K562 (cell line): ENCODE measurements around the gene KRT77. TPM values are rescaled to one million over a fixed set of nuclear protein-coding genes. Genes with fewer than 3 reads are reported as not detected.
A peak's percentile ranks its signal among the peaks of the same experiment; 100 is the strongest.

Experiments
- ATAC-seq: fragments of 200-7000 bp; cut with Tn5 transposase; 3 replicates; pipeline ENCODE4 v1.9.1; 2020; ENCODE audit warnings: moderate library complexity
- BruUV-seq: library from RNA; stranded (reverse); fragments of 400-500 nt; replicated peaks from 2 replicates; lab custom pipeline; 2021; lab: Mats Ljungman, UMichigan
- CTCF ChIA-PET: fragments of 300-600 bp; formaldehyde crosslinking; extraction: SDS; loops from one replicate; lab custom pipeline; 2021; ENCODE audit warnings: low intra/inter-chr PET ratio; lab: Yijun Ruan, JAX
- POLR2A ChIA-PET: fragments of 300-600, 350-650 bp; sonication (Branson Sonifier 250); formaldehyde crosslinking; extraction: SDS; loops from one replicate; lab custom pipeline; 2021; ENCODE audit warnings: antibody characterized with exemption, inconsistent platforms; lab: Yijun Ruan, JAX
- DNase-seq, 4 experiments: peaks; one replicate each; pipeline versions ENCODE4 v3.0.0 to v3.0.0-alpha.2; 2011 to 2018; ENCODE audit warnings: low spot score in 3 of 4, mixed read lengths in 3 of 4; ENCODE audit errors: extremely low read depth in 1 of 4
- FAIRE-seq: peaks from 2 replicates; lab custom pipeline; 2011; peaks lifted over from hg19 to GRCh38; lab: Jason Lieb, UNC
- H2AFZ ChIP-seq: 2 replicates; pipeline ENCODE4 v1.6.0; 2011; ENCODE audit warnings: low read depth, low read length, control low read depth, inconsistent platforms
- H3K27ac ChIP-seq: fragments of 200-600 bp; 3 replicates; pipeline ENCODE4 v1.8.0; 2011; ENCODE audit warnings: low read depth, mild to moderate bottlenecking, control low read depth, inconsistent platforms, low read length, moderate library complexity, mixed read lengths; ENCODE audit errors: extremely low read depth
- H3K27me3 ChIP-seq, 2 experiments: fragments of 300-600 bp in 1 of 2; 2 replicates in 1 of 2; 3 replicates in 1 of 2; pipeline versions ENCODE4 v1.6.0 to v1.8.0; 2011; ENCODE audit warnings: inconsistent platforms in 2 of 2, low read length in 2 of 2, mild to moderate bottlenecking in 1 of 2, mixed read lengths in 1 of 2, moderate library complexity in 1 of 2; ENCODE audit not compliant: control insufficient read depth in 2 of 2, insufficient read depth in 2 of 2
- H3K36me3 ChIP-seq: fragments of 300-600 bp; 3 replicates; pipeline ENCODE4 v1.8.0; 2011; ENCODE audit warnings: mild to moderate bottlenecking, low read length, inconsistent platforms; ENCODE audit not compliant: control insufficient read depth, insufficient read depth
- H3K4me1 ChIP-seq, 2 experiments: fragments of 200-600 bp in 1 of 2; replicated peaks in 1 of 2; 2 replicates in 1 of 2; 3 replicates in 1 of 2; pipeline versions ENCODE4 v1.5.1 to v1.8.0; 2011; ENCODE audit warnings: inconsistent platforms in 2 of 2, low read length in 2 of 2, mild to moderate bottlenecking in 1 of 2, mixed read lengths in 1 of 2, moderate library complexity in 1 of 2; ENCODE audit not compliant: control insufficient read depth in 2 of 2, insufficient read depth in 2 of 2
- H3K4me2 ChIP-seq: 2 replicates; pipeline ENCODE4 v1.6.1; 2011; ENCODE audit warnings: low read length, control low read depth, inconsistent platforms, mixed read lengths; ENCODE audit not compliant: insufficient read depth
- H3K4me3 ChIP-seq: fragments of 200-600 bp; sonication (generic), shearing (Covaris generic); 2 replicates; pipeline ENCODE4 v1.5.1; 2016; ENCODE audit warnings: control low read depth, inconsistent platforms
- H3K79me2 ChIP-seq: fragments of 200-600 bp; 3 replicates; pipeline ENCODE4 v1.8.0; 2011; ENCODE audit warnings: low read length, inconsistent platforms; ENCODE audit not compliant: control insufficient read depth, insufficient read depth
- H3K9ac ChIP-seq, 2 experiments: 2 replicates each; pipeline versions ENCODE4 v1.6.0 to v1.6.1; 2011; ENCODE audit warnings: low read depth in 2 of 2, low read length in 2 of 2, control low read depth in 1 of 2, inconsistent platforms in 1 of 2, mild to moderate bottlenecking in 1 of 2, mixed read lengths in 1 of 2; ENCODE audit not compliant: insufficient read depth in 1 of 2
- H3K9me1 ChIP-seq: one replicate; pipeline ENCODE4 v1.6.0; 2011; ENCODE audit warnings: inconsistent platforms, mild to moderate bottlenecking, low read length, moderate library complexity; ENCODE audit not compliant: control insufficient read depth, insufficient read depth
- H3K9me3 ChIP-seq: replicated peaks from 2 replicates; pipeline ENCODE4 v1.5.1; 2011; ENCODE audit warnings: low read depth, low read length, inconsistent platforms; ENCODE audit not compliant: control insufficient read depth, insufficient read depth
- H4K20me1 ChIP-seq: replicated peaks from 2 replicates; pipeline ENCODE4 v1.6.1; 2011; ENCODE audit warnings: low read length, inconsistent platforms, mixed read lengths; ENCODE audit not compliant: control insufficient read depth, insufficient read depth
- SAFB ChIP-seq: fragments of 200-400 bp; formaldehyde crosslinking; IDR thresholded peaks from 2 replicates; pipeline ENCODE4 v1.6.1; 2017; ENCODE audit warnings: low read depth, low read length, borderline replicate concordance
- ZNF316 ChIP-seq: fragments of 450-650 bp; IDR thresholded peaks from 2 replicates; pipeline ENCODE4 v1.6.1; 2016
- ZNF695 ChIP-seq: fragments of 450-650 bp; formaldehyde crosslinking; IDR thresholded peaks from 2 replicates; pipeline ENCODE4 v1.4.0; 2020; ENCODE audit warnings: mild to moderate bottlenecking, moderate library complexity
- WGBS: fragments of 100-300 bp; shearing (Covaris generic); methylation state at CpG from one replicate; pipeline ENCODE4 v1.1.6; 2016; ENCODE audit warnings: low coverage, mixed read lengths; ENCODE audit not compliant: insufficient coverage; ENCODE audit errors: missing lambda C conversion rate; 5-methylcytosine and 5-hydroxymethylcytosine counted together
- in situ Hi-C: fragments of 300-500 bp; cut with MboI; formaldehyde crosslinking; loops from 4 replicates; pipeline ENCODE4 v1.15.0; 2018; ENCODE audit warnings: inconsistent platforms, mixed read lengths
- intact Hi-C: fragments of 100-400 bp; cut with micrococcal nuclease; formaldehyde crosslinking; loops from 2 replicates; pipeline ENCODE4 v1.14.2; 2022
- polyA plus RNA-seq, 8 experiments: library from polyadenylated mRNA; depleted of rRNA in 4 of 8; stranded (reverse) in 5 of 8; unstranded in 3 of 8; fragments of >200 nt; fragmentation: Nextera tagmentation in 2 of 8; fragmentation: Illumina TruSeq in 1 of 8; extraction: Ambion mirVana in 2 of 8; extraction: Trizol in 1 of 8; gene quantifications; 2 replicates each; pipeline versions ENCODE4 v1.2.1 to v1.2.3, GENCODE V29; 2011 to 2014; ENCODE audit warnings: inconsistent platforms in 1 of 8, missing spikeins in 1 of 8
- total RNA-seq, 7 experiments: library from RNA; depleted of rRNA in 6 of 7; stranded (reverse); fragments of >200 nt in 6 of 7; fragmentation: Illumina TruSeq in 2 of 7; extraction: Trizol in 2 of 7; gene quantifications; 2 replicates each; pipeline versions ENCODE4 v1.2.1 to v1.2.3, GENCODE V29; 2011 to 2021; ENCODE audit warnings: low replicate concordance in 1 of 7
- TF ChIP-seq, protein P1 (sequence below): fragments of 450-650 bp; formaldehyde crosslinking; IDR thresholded peaks from 2 replicates; pipeline ENCODE4 v1.4.0; 2022; ENCODE audit warnings: missing genetic modification characterization
- TF ChIP-seq, protein P2 (sequence below): fragments of 250-450 bp; sonication (Bioruptor Pico); IDR thresholded peaks from 2 replicates; pipeline ENCODE4 v1.4.0; 2020; ENCODE audit warnings: mild to moderate bottlenecking, moderate library complexity
- TF ChIP-seq, protein P3 (sequence below): fragments of 450-650 bp; formaldehyde crosslinking; IDR thresholded peaks from 2 replicates; pipeline ENCODE4 v1.4.0; 2020; ENCODE audit warnings: mild to moderate bottlenecking, moderate library complexity

Gene KRT77
- total and polyA plus RNA-seq, 9 of the 15 experiments (the other 6 are each of a cell fraction or from before 2014, with no cell fraction given) = not detected

DNA sequence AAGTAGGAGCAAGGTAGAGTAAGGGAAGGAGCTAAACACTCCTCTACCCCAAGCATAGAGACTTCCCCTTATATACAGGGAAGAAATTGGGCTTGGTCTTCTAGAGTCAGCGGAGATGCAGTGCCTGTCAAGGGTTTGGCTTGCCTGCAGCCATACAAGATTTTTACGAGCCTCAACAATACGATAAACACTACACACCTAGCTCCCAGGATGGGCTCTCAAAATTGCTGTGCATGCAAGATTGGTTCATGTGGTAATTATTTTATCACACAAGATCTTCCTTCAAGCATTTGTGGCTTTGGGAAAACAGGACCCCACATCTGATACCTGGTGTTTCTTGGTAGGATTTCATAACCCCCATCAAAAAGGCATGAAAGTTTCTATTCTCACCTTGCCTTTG is 23.0 kb downstream of the KRT77 start, which contains the start of gene KRT1:
TSS of gene KRT1 (minus strand) at position 45 of the 400 bp plus-strand sequence. CDS start 59 bp downstream, outside the sequence.
- no peak within 1 kb of the TSS for H3K4me3 ChIP-seq
- in situ Hi-C loops (no loop called here), intact Hi-C loops (no loop called here)
- no peak within 1 kb of the TSS for H3K4me2 ChIP-seq
- POLR2A ChIA-PET = interaction anchor here (0.7 to 2.1 kb wide), 5 partner anchors 10 to 65 kb away, joined by 3 to 4 read pairs (median 3); no protein-coding TSS in a partner anchor
- H3K9me1 ChIP-seq = no peaks in the 10 kb centered on the region
- no peak within 1 kb of the TSS for H3K9ac ChIP-seq
- H2AFZ ChIP-seq = no peak within 1 kb of the TSS
- 0% methylated on average over 3 of the region's 3 CpGs for WGBS
- FAIRE-seq (no peak), ATAC-seq (no peak), DNase-seq (no peak)
- no peaks in the 10 kb centered on the region for H3K79me2 ChIP-seq
- no peak within 1 kb of the TSS for H3K27ac ChIP-seq
- BruUV-seq = no TSS peak
- H3K36me3 ChIP-seq = no peaks in the 10 kb centered on the region
- H3K9me3 ChIP-seq = no peaks in the 10 kb centered on the region
- H4K20me1 ChIP-seq = no peaks in the 10 kb centered on the region
- H3K27me3 ChIP-seq = peaks cover 21 to 47% of the 10 kb centered on the region in 2 experiments
- peaks cover 0 to 2% of the 10 kb centered on the region in 2 experiments; a peak in 1 of 5 replicates for H3K4me1 ChIP-seq
- CTCF ChIA-PET = no interaction called here
- no peak for TF ChIP-seq ZNF695 (CRISPR knock-in tag)
- peak; percentile 32; the same call in 1 of the 2 replicates for TF ChIP-seq ZNF316

DNA sequence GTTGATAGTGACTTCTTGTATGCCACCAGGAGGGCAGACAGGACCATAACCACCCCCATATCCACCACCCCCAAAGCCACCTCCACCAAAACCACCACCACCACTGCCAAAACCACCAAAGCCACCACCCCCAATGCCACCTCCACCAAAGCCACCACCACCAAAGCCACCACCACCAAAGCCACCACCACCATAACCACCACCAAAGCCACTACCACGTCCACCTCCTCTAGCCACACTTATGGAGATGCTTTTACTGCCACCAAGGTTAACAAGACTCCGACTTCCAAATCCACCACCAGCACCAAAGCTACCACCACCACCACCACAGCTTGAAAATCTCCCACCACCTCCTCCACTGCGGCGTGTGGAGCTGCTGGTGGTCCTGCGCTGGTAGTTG is 23.4 kb downstream of the KRT77 start:
- Histone ChIP-seq H3K9ac (no peak overlapping the region), H2AFZ (no peak overlapping the region), H3K36me3 (no peaks in the 10 kb centered on the region), H3K4me2 (no peak overlapping the region), H3K9me3 (no peaks in the 10 kb centered on the region), H4K20me1 (no peaks in the 10 kb centered on the region), H3K27me3 (peaks cover 19 to 48% of the 10 kb centered on the region in 2 experiments), H3K4me3 (no peak overlapping the region), H3K27ac (no peak overlapping the region), H3K9me1 (no peaks in the 10 kb centered on the region), H3K79me2 (no peaks in the 10 kb centered on the region), H3K4me1 (peaks cover 0 to 6% of the 10 kb centered on the region in 2 experiments; a peak in 1 of 5 replicates)
- WGBS = 13% methylated on average over 5 of the region's 5 CpGs
- no peak for DNase-seq
- intact Hi-C loops = no loop called here
- CTCF ChIA-PET = no interaction called here
- FAIRE-seq = no peak
- TF ChIP-seq, protein P1, sequence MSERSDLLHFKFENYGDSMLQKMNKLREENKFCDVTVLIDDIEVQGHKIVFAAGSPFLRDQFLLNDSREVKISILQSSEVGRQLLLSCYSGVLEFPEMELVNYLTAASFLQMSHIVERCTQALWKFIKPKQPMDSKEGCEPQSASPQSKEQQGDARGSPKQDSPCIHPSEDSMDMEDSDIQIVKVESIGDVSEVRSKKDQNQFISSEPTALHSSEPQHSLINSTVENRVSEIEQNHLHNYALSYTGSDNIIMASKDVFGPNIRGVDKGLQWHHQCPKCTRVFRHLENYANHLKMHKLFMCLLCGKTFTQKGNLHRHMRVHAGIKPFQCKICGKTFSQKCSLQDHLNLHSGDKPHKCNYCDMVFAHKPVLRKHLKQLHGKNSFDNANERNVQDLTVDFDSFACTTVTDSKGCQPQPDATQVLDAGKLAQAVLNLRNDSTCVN = 0 out of 2 replicates have a peak, but pooled peaks have one; percentile 30
- TF ChIP-seq SAFB = no peak
- TF ChIP-seq, protein P2, sequence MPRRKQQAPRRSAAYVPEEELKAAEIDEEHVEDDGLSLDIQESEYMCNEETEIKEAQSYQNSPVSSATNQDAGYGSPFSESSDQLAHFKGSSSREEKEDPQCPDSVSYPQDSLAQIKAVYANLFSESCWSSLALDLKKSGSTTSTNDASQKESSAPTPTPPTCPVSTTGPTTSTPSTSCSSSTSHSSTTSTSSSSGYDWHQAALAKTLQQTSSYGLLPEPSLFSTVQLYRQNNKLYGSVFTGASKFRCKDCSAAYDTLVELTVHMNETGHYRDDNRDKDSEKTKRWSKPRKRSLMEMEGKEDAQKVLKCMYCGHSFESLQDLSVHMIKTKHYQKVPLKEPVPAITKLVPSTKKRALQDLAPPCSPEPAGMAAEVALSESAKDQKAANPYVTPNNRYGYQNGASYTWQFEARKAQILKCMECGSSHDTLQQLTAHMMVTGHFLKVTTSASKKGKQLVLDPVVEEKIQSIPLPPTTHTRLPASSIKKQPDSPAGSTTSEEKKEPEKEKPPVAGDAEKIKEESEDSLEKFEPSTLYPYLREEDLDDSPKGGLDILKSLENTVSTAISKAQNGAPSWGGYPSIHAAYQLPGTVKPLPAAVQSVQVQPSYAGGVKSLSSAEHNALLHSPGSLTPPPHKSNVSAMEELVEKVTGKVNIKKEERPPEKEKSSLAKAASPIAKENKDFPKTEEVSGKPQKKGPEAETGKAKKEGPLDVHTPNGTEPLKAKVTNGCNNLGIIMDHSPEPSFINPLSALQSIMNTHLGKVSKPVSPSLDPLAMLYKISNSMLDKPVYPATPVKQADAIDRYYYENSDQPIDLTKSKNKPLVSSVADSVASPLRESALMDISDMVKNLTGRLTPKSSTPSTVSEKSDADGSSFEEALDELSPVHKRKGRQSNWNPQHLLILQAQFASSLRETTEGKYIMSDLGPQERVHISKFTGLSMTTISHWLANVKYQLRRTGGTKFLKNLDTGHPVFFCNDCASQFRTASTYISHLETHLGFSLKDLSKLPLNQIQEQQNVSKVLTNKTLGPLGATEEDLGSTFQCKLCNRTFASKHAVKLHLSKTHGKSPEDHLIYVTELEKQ (CRISPR knock-in tag) = no peak
- TF ChIP-seq, protein P3, sequence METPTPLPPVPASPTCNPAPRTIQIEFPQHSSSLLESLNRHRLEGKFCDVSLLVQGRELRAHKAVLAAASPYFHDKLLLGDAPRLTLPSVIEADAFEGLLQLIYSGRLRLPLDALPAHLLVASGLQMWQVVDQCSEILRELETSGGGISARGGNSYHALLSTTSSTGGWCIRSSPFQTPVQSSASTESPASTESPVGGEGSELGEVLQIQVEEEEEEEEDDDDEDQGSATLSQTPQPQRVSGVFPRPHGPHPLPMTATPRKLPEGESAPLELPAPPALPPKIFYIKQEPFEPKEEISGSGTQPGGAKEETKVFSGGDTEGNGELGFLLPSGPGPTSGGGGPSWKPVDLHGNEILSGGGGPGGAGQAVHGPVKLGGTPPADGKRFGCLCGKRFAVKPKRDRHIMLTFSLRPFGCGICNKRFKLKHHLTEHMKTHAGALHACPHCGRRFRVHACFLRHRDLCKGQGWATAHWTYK (CRISPR knock-in tag) = peak; percentile 81; the same call in 1 of the 2 replicates
- in situ Hi-C loops = no loop called here
- POLR2A ChIA-PET = interaction anchor here (0.9 to 2.1 kb wide), 5 partner anchors 10 to 26 kb away, joined by 3 to 4 read pairs (median 3); no protein-coding TSS in a partner anchor
- no TSS peak for BruUV-seq
- ATAC-seq = no peak
